ENCODE data around the gene MISP3. TPM values are rescaled to one million over a fixed set of nuclear protein-coding genes. Genes with fewer than 3 reads are reported as not detected.

Gene MISP3
- total and polyA plus RNA-seq, 9 donors, result 0.28 to 13.9 (median 0.79) TPM

DNA sequence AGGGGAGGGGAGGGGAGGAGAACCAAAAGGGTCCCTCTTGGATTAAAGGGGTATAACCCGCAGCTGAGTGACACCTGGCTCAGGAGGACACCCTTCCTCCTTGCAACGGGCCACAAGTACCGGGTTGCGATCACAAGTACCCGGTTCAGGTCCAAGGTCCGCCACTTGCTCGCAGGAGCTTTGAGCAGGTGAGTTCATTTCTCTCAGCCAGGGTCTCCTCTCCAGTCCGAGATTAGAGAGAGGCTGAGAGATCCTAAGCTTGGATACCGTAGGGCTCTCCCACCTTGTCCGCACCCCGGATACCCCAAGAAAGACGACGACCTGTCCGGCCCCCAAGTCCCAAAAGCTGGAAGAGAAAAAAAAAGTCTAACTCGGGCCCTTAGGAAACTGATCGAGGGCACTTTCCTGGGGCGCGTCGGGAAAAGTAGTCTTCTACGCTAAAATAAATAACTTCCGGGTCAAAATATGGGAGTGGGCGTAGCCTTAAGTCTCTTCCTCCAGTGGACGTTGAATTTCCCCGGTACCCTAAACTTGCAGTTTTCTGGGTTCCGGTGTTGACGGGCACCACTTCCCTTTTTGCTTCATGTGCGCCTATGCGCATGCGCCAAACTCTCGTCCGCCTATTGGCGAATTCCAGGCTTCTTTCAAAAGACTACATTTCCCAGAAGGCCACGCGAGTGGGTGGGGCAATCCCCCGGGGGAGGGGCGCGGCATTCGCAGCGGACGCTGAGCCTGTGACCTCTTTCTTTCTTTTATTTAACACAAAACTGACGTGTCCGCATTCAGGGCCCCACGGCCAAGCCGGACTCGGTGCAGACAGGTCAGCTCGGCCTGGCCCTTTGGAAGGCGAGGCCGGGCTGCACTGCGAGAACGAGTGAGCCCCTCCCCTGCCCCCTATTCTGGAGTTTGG, 8.6 kb downstream of the MISP3 start:
- Histone ChIP-seq H3K4me3 (peak overlapping the region; percentile 69), H3K36me3 (no peaks in the 10 kb centered on the region), H3K9me3 (no peaks in the 10 kb centered on the region), H3K27ac (peak overlapping the region; percentile 63 to 83), H3K4me1 (ENCODE audit: insufficient read depth) (peaks cover 5% of the 10 kb centered on the region), H3K27me3 (no peaks in the 10 kb centered on the region)
- TF ChIP-seq EP300 (IDR thresholded peaks at IDR 0.05), result peak; percentile 64
- peak; percentile 69 for TF ChIP-seq POLR2A (IDR thresholded peaks at IDR 0.05)
- TF ChIP-seq CTCF (IDR thresholded peaks at IDR 0.05), result no peak
- intact Hi-C loops (cut with DNase I), result loop anchor here in 2 of 4 donors (5.0 to 10.0 kb wide), 3 partner anchors 36 to 316 kb away; partner anchors contain the start of genes ASF1B (in 1 of the 2), MRI1 (in 1 of the 2) and PRKACA (in 1 of the 2)
- 0 to 1% (median 0%) methylated on average over 50 of the region's 50 CpGs for WGBS, 3 donors
- peak; percentile 99 to 100 (median 100) for DNase-seq

DNA sequence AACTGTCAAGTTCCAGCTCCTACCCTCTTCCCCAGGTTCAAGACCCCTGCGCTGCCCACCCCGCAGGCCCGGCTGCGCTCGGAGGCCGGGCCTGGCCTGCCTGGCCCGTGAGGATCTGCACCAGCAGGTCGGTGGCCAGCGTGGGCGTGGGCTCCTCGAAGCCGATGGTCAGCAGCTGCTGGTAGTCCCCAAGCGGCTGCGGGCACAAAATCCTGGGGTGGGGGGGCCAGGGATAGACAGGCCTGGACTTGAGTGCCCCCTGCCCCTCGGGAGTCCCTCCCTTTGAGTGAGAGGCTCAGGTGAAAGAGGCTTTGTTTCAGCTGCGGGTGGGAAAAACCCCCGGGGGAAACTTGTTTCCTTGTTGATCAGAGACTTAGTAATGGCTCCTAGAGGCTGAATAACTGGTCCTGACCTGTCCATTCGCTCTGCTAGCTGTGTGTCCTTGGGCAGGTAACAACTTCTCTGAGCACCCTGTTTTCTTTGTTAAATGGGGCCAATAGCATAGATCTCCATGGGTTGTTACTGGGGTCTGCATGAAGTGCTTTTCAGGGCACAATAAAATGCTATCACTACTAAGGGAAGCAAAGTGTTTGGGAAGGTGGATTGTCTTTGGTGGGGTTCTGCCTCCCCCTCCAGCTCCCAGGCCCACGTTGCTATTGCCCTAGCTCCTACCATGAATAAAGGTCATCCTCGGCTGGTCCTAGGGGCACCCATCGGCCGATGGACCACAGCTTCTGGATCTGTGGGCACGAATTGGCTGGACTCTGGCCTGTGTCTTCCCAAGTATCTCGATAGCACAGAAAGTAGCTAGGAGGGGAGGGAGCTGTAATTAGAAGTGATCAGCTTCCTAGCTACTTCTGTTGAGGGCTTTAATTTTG, 9.4 kb downstream of the MISP3 start:
- Histone ChIP-seq H3K27ac (peak overlapping the region; percentile 63 to 83), H3K4me1 (ENCODE audit: insufficient read depth) (peaks cover 5% of the 10 kb centered on the region), H3K9me3 (no peaks in the 10 kb centered on the region), H3K4me3 (peak overlapping the region; percentile 69), H3K36me3 (no peaks in the 10 kb centered on the region), H3K27me3 (no peaks in the 10 kb centered on the region)
- TF ChIP-seq EP300 (IDR thresholded peaks at IDR 0.05) (no peak), CTCF (IDR thresholded peaks at IDR 0.05) (no peak), POLR2A (IDR thresholded peaks at IDR 0.05) (no peak)
- 15 to 28% (median 20%) methylated on average over 17 to 24 of the region's 24 CpGs for WGBS, 3 donors
- intact Hi-C loops (cut with DNase I), result loop anchor here in 2 of 4 donors (5.0 to 10.0 kb wide), 3 partner anchors 35 to 317 kb away; partner anchors contain the start of genes ASF1B (in 1 of the 2), MRI1 (in 1 of the 2) and PRKACA (in 1 of the 2)
- peak in 2 of 5 donors; percentile 64 to 73 for DNase-seq

GRCh38 chr19:14082675-14082960, 10.0 kb downstream of the MISP3 start:
- no peak for DNase-seq
- H3K27me3 ChIP-seq, result no peaks in the 10 kb centered on the region
- no peak overlapping the region for H3K27ac ChIP-seq
- no peak for TF ChIP-seq CTCF (IDR thresholded peaks at IDR 0.05)
- no peak for TF ChIP-seq POLR2A (IDR thresholded peaks at IDR 0.05)
- H3K9me3 ChIP-seq, result no peaks in the 10 kb centered on the region
- 0 to 87% (median 31%) methylated on average over 1 of the region's 1 CpG for WGBS, 3 donors
- no peaks in the 10 kb centered on the region for H3K36me3 ChIP-seq
- intact Hi-C loops (cut with DNase I), result loop anchor here in 2 of 4 donors (5.0 to 10.0 kb wide), 3 partner anchors 35 to 318 kb away; partner anchors contain the start of genes ASF1B (in 1 of the 2), MRI1 (in 1 of the 2) and PRKACA (in 1 of the 2)
- no peak overlapping the region for H3K4me3 ChIP-seq
- H3K4me1 ChIP-seq (ENCODE audit: insufficient read depth), result peaks cover 5% of the 10 kb centered on the region
